Stimulated activated CD4-positive, alpha-beta T cell treated with anti-CD3 and anti-CD28 coated beads, Interleukin-12 subunit alpha, Interleukin-12 subunit beta, amount 100 ng/mL, for 24 hours (primary cell): ENCODE data around the gene PHACTR2.

Experiments used
- DNase-seq, 2 experiments: peaks; one replicate each; pipeline ENCODE4 v3.0.0-alpha.2; 2020; ENCODE audit warnings: low read depth in 2 of 2

PHACTR2 gene

GRCh38 chr6:143675382-143675900, 2.3 kb upstream of the PHACTR2 start:
- no peak for DNase-seq

- no peak for DNase-seq
These were observed 1.8 kb upstream of the PHACTR2 start for GRCh38 chr6:143675946-143676345.

- DNase-seq, result no peak
These were observed 1.2 kb upstream of the PHACTR2 start for GRCh38 chr6:143676437-143677045.

- no peak for DNase-seq
These were observed 231 bp upstream of the PHACTR2 start for GRCh38 chr6:143677577-143677890.

- DNase-seq, result no peak
These were observed 1.3 kb downstream of the PHACTR2 start for GRCh38 chr6:143679041-143679440.

GRCh38 chr6:143680141-143680540, 2.4 kb downstream of the PHACTR2 start:
- DNase-seq, result no peak

GRCh38 chr6:143682805-143683204, 5.0 kb downstream of the PHACTR2 start:
- DNase-seq, result no peak

GRCh38 chr6:143684486-143684885, 6.7 kb downstream of the PHACTR2 start:
- DNase-seq, result no peak

GRCh38 chr6:143685653-143686052, 7.9 kb downstream of the PHACTR2 start:
- DNase-seq, result no peak

- no peak for DNase-seq
These were observed 9.8 kb downstream of the PHACTR2 start for GRCh38 chr6:143687591-143687990.

GRCh38 chr6:143688681-143689080, 10.9 kb downstream of the PHACTR2 start:
- DNase-seq, result no peak

GRCh38 chr6:143689852-143690251, 12.1 kb downstream of the PHACTR2 start:
- DNase-seq, result no peak

GRCh38 chr6:143691155-143691554, 13.4 kb downstream of the PHACTR2 start:
- DNase-seq, result no peak

GRCh38 chr6:143691900-143692636, 14.3 kb downstream of the PHACTR2 start:
- no peak for DNase-seq

GRCh38 chr6:143692696-143693095, 14.9 kb downstream of the PHACTR2 start:
- no peak for DNase-seq

- DNase-seq, result no peak
These were observed 16.2 kb downstream of the PHACTR2 start for GRCh38 chr6:143694013-143694412.

GRCh38 chr6:143694560-143694959, 16.8 kb downstream of the PHACTR2 start:
- DNase-seq, result no peak

GRCh38 chr6:143695130-143695968, 17.6 kb downstream of the PHACTR2 start:
- no peak for DNase-seq

- no peak for DNase-seq
These were observed 18.4 kb downstream of the PHACTR2 start for GRCh38 chr6:143695969-143696663.

- no peak for DNase-seq
These were observed 18.9 kb downstream of the PHACTR2 start for GRCh38 chr6:143696664-143697000.

GRCh38 chr6:143697076-143697800, 19.5 kb downstream of the PHACTR2 start:
- no peak for DNase-seq
